Heart left ventricle (tissue), 16 donors: ENCODE results near the gene ATP5PF. TPM values are rescaled to one million over a fixed set of nuclear protein-coding genes. Genes with fewer than 3 reads are reported as not detected.
"Not testable (repeated sequence)": the region's sequence is repeated elsewhere in the genome, so short reads cannot be mapped to it uniquely, and the experiment has no call there.

Experiments used
- ATAC-seq, 4 donors: fragments of 200-7000 bp; cut with Tn5 transposase; one replicate each; pipeline ENCODE4 v1.9.1; 2020 to 2022; ENCODE audit warnings: moderate library complexity in 4 of 4, mild to moderate bottlenecking in 3 of 4, moderate number of reproducible peaks in 1 of 4
- DNase-seq, 5 donors: peaks; one replicate each; pipeline ENCODE4 v3.0.0-alpha.2; 2020
- H3K27ac ChIP-seq, 12 donors: fragments of 200-600 bp; sonication (generic) in 4 of 12; one replicate each; pipeline versions ENCODE4 v1.5.0 to v1.8.0; 2016 to 2022; ENCODE audit warnings: mild to moderate bottlenecking in 2 of 12
- H3K27me3 ChIP-seq, 9 donors: fragments of 200-600 bp; sonication (generic) in 2 of 9; one replicate each; pipeline versions ENCODE4 v1.5.1 to v1.8.0; 2016 to 2022; ENCODE audit warnings: mild to moderate bottlenecking in 3 of 9
- H3K36me3 ChIP-seq, 9 donors: fragments of 200-600 bp; sonication (generic) in 2 of 9; one replicate each; pipeline versions ENCODE4 v1.5.0 to v1.8.0; 2018 to 2022; ENCODE audit warnings: mild to moderate bottlenecking in 2 of 9
- H3K4me1 ChIP-seq, 12 donors: fragments of 200-600 bp; sonication (generic) in 4 of 12; one replicate each; pipeline versions ENCODE4 v1.5.0 to v1.8.0; 2016 to 2022; ENCODE audit warnings: mild to moderate bottlenecking in 3 of 12
- H3K4me3 ChIP-seq, 12 donors: fragments of 200-600 bp; sonication (generic) in 4 of 12; one replicate each; pipeline versions ENCODE4 v1.5.0 to v1.8.0; 2017 to 2022; ENCODE audit warnings: mild to moderate bottlenecking in 9 of 12, moderate library complexity in 4 of 12
- H3K9me3 ChIP-seq, 12 donors: fragments of 200-600 bp; sonication (generic) in 4 of 12; one replicate each; pipeline versions ENCODE4 v1.5.0 to v1.8.0; 2016 to 2022; ENCODE audit warnings: mild to moderate bottlenecking in 1 of 12
- POLR2A ChIP-seq, 2 donors: fragments of 450-650 bp; IDR thresholded peaks; one replicate each; pipeline ENCODE4 v1.6.1; 2017; ENCODE audit warnings: antibody characterized with exemption in 2 of 2, mild to moderate bottlenecking in 2 of 2, moderate library complexity in 2 of 2
- WGBS, 4 donors: extraction: QIAGEN DNeasy Blood & Tissue Kit in 2 of 4; methylation state at CpG; one replicate each; pipeline versions ENCODE4 v1.1.5 to v1.1.7; 2013 to 2018; 5-methylcytosine and 5-hydroxymethylcytosine counted together
- intact Hi-C, 10 donors: fragments of 100-400 bp; cut with DNase I; formaldehyde crosslinking; loops; one replicate each; pipeline versions ENCODE4 v1.11.1 to v1.14.2; 2022
- polyA plus RNA-seq, 2 donors: library from polyadenylated mRNA; stranded (reverse); fragments of 200-250 nt; gene quantifications; one replicate each; pipeline ENCODE4 v1.2.3, GENCODE V29; 2013
- total RNA-seq, 9 donors: library from RNA; depleted of rRNA in 2 of 9; stranded (reverse); fragments of >200 nt in 2 of 9; fragmentation: NEBNext Ultra II Directional in 3 of 9; extraction: Animal tissue kit (Norgen Biotek cat#: 25700) in 3 of 9; gene quantifications; one replicate each; pipeline versions ENCODE4 v1.1.0 to v1.2.4, GENCODE V29; 2016 to 2023
- TF ChIP-seq, protein P1 (sequence below), 12 donors: fragments of 200-600 bp; sonication (generic) in 4 of 12; IDR thresholded peaks; one replicate each; pipeline versions ENCODE4 v1.5.0 to v1.8.0; 2018 to 2022; ENCODE audit warnings: antibody characterized with exemption in 12 of 12, mild to moderate bottlenecking in 5 of 12
- donor health status: ischemic (EF 13 %, LVEDD 7.1; RV severe dilation, severe dysfunction).
- donor health status: healthy with polysubstance abuse.
- donor health status: DM: no; HTN: yes; CAD: no.
- donor health status: DM: no; HTN: no; CAD: no.
- donor health status: ischemic (EF 25% LVEDD 6.9; RV normal size, moderate dysfunction).
- donor health status: ischemic (EF 25% LVEDD 5.7; RV mildly dilated, moderate dysfunction).
- donor health status: healthy.
- donor health status: DM: yes; HTN: yes; CAD: no.
- donor health status: ischemic (EF 35%, LVEDD 5.7; RV mildly dilated, moderate dysfunction).
- donor health status: nonischemic (EF 11% LVEDD 7.7; RV severe dilation, severe dysfunction).
- donor health status: DM: yes; HTN: yes; CAD: no.
- donor health status: PGD.
- donor health status: ischemic (EF 29% LVEDD 5.4; RV normal size, mild dysfunction).
- donor health status: nonischemic (EF 23%, LVEDD 6.1; RV moderate dilation, normal function).

The ATP5PF gene
- total and polyA plus RNA-seq, 11 donors, result 479 to 1,745 (median 688) TPM

DNA sequence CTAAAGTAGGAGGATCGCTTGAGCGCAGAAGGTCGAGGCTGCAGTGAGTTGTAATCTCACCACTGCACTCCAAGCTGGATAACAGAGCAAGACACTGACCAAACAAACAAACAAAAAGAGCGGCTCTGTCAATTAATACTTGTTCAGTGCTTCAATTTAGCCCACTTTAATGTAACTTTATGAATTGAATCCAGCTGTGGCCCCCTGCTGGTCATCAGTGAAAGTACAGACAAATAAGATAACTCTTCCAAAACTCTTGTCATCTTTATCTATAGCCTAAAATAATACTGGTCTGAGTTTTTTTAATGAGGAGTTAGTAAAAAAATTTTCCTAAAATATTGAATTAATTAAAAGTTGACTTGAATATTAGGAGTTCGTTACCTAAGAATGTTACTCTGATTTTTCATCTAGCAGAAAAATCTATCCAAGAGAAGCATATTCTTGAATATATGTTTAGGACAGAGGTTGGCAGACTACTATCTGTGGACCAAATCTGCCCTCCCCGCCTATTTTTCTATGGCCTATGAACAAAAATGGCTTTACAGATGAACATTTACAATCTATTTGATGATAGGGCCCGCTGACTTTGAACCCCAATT is 26.1 kb downstream of the ATP5PF start:
- peak in 2 of 5 donors; percentile 37 to 39 for DNase-seq
- Histone ChIP-seq H3K27me3 (no peaks in the 10 kb centered on the region), H3K4me1 (peaks cover 0 to 14% (median 3%) of the 10 kb centered on the region in 12 donors), H3K4me3 (no peak overlapping the region), H3K9me3 (no peaks in the 10 kb centered on the region), H3K36me3 (peaks cover 0 to 75% (median 14%) of the 10 kb centered on the region in 9 donors), H3K27ac (peak overlapping the region in 1 of 12 donors; percentile 4)
- TF ChIP-seq POLR2A (IDR thresholded peaks at IDR 0.05), result no peak
- TF ChIP-seq, protein P1, sequence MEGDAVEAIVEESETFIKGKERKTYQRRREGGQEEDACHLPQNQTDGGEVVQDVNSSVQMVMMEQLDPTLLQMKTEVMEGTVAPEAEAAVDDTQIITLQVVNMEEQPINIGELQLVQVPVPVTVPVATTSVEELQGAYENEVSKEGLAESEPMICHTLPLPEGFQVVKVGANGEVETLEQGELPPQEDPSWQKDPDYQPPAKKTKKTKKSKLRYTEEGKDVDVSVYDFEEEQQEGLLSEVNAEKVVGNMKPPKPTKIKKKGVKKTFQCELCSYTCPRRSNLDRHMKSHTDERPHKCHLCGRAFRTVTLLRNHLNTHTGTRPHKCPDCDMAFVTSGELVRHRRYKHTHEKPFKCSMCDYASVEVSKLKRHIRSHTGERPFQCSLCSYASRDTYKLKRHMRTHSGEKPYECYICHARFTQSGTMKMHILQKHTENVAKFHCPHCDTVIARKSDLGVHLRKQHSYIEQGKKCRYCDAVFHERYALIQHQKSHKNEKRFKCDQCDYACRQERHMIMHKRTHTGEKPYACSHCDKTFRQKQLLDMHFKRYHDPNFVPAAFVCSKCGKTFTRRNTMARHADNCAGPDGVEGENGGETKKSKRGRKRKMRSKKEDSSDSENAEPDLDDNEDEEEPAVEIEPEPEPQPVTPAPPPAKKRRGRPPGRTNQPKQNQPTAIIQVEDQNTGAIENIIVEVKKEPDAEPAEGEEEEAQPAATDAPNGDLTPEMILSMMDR (IDR thresholded peaks at IDR 0.05), result peak; percentile 72 to 94 (median 88)
- intact Hi-C loops, result loop anchor here in 9 of 10 donors (1.0 to 10.0 kb wide), 6 partner anchors 54 to 101 kb away; partner anchors contain the start of genes JAM2 (in 1 of the 9) and MRPL39 (in 1 of the 9)
- no peak for ATAC-seq
- WGBS, 4 donors, result 65 to 68% (median 67%) methylated on average over 7 of the region's 7 CpGs

DNA sequence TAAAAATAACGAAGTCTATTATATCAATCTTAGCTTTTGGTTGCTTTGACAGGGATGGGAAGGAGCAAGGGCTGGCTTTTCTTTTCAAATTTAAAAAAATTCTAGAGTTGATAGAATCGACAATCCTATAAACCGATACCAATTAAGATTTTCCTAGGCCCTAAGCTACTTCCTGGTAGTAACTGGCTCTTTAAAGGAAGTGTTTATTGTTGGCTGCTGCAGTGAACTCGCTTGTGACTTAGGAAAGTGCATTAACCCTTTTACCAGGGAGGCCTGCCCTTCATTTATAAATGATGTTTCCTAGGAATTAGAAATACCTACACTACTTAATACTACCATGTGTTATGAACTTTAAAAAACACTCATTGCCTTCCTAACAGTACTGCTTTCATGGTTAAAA is 33.2 kb downstream of the ATP5PF start:
- no peaks in the 10 kb centered on the region for H3K27me3 ChIP-seq
- H3K36me3 ChIP-seq, result peaks cover 0 to 79% (median 3%) of the 10 kb centered on the region in 9 donors
- WGBS, 4 donors, result 44 to 60% (median 53%) methylated on average over 4 of the region's 4 CpGs
- H3K4me1 ChIP-seq, result peaks cover 0 to 9% (median 0%) of the 10 kb centered on the region in 12 donors
- no peak for DNase-seq
- no peak overlapping the region for H3K4me3 ChIP-seq
- H3K9me3 ChIP-seq, result no peaks in the 10 kb centered on the region
- intact Hi-C loops, result loop anchor here in 4 of 10 donors (10.0 kb wide), 2 partner anchors 47 to 57 kb away; no protein-coding TSS in a partner anchor
- peak overlapping the region in 6 of 12 donors; percentile 3 to 46 (median 22) for H3K27ac ChIP-seq
- TF ChIP-seq, protein P1 (IDR thresholded peaks at IDR 0.05), result no peak
- TF ChIP-seq POLR2A (IDR thresholded peaks at IDR 0.05), result no peak
- no peak for ATAC-seq

DNA sequence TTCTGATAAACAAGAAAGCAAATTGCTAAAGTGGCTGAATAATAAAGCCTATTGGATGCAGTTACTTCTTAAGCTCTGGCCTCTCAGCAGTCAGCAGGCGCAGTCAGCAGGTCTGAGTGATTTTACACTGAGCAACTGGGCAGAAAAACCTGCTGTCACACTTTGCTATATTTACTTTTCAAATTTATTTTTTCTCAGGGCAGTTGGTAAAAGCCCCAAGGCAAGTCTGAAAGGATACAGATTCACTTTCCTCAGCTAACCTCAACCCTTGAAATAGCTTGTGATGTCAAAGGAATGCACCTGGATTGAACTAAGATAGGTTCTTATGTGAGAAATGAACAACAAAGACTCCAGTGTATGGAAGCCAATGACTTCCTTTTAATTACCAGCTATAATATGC is 34.0 kb downstream of the ATP5PF start:
- Histone ChIP-seq H3K9me3 (no peaks in the 10 kb centered on the region), H3K4me1 (peaks cover 0 to 9% (median 0%) of the 10 kb centered on the region in 12 donors), H3K4me3 (no peak overlapping the region), H3K36me3 (peaks cover 0 to 71% (median 0%) of the 10 kb centered on the region in 9 donors), H3K27me3 (no peaks in the 10 kb centered on the region), H3K27ac (peak overlapping the region in 4 of 12 donors; percentile 3 to 33 (median 20))
- DNase-seq (no peak), ATAC-seq (no peak)
- 96 to 100% (median 99%) methylated on average over 1 of the region's 1 CpG for WGBS, 4 donors
- intact Hi-C loops, result loop anchor here in 4 of 10 donors (10.0 kb wide), 2 partner anchors 46 to 56 kb away; no protein-coding TSS in a partner anchor
- no peak for TF ChIP-seq POLR2A (IDR thresholded peaks at IDR 0.05)
- TF ChIP-seq, protein P1 (IDR thresholded peaks at IDR 0.05), result no peak

DNA sequence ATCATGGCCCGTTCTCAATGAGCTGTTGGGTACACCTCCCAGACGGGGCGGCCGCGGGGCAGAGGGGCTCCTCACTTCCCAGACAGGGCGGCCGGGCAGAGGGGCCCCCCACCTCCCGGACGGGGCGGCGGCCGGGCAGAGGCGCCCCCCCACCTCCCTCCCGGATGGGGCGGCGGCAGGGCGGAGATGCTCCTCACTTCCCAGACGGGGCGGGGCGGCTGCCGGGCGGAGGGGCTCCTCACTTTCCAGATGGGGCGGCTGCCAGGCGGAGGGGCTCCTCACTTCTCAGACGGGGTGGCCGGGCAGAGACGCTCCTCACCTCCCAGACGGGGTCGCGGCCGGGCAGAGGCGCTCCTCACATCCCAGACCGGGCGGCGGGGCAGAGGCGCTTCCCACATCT is 39.2 kb downstream of the ATP5PF start:
- peaks cover 0 to 60% (median 3%) of the 10 kb centered on the region in 9 donors for H3K36me3 ChIP-seq
- H3K27ac ChIP-seq, H3K4me1 ChIP-seq, H3K27me3 ChIP-seq, H3K9me3 ChIP-seq, DNase-seq, ATAC-seq, H3K4me3 ChIP-seq, intact Hi-C loops: not testable (repeated sequence)
- WGBS, 4 donors, result 90 to 98% (median 97%) methylated on average over 19 to 36 of the region's 36 CpGs
